Measurements from ENCODE around the gene ATP1A4. TPM values are rescaled to one million over a fixed set of nuclear protein-coding genes. Genes with fewer than 3 reads are reported as not detected.

ATP1A4 gene
- total and polyA plus RNA-seq, 2 of the 13 experiments (the other 11 are each of a cell fraction or from before 2014, with no cell fraction given), result not detected

GRCh38 chr1:160164121-160164520, 12.7 kb downstream of the ATP1A4 start:
- H2AFZ ChIP-seq (ENCODE audit: low read length), result no peak overlapping the region
- ChIA-PET CTCF (ENCODE audit: low intra/inter-chr PET ratio, low total read pairs) (interaction anchor here (1.1 to 2.0 kb wide), 2 partner anchors 56 to 63 kb away, joined by 3 to 15 read pairs; no protein-coding TSS in a partner anchor), POLR2A (no interaction called here)
- H3K27ac ChIP-seq (ENCODE audit: extremely low read length, insufficient read depth, low read length), result no peak overlapping the region
- no peaks in the 10 kb centered on the region for H3K9me3 ChIP-seq (ENCODE audit: low read length)
- H4K20me1 ChIP-seq (ENCODE audit: insufficient read depth, low read length), result no peaks in the 10 kb centered on the region
- TF ChIP-seq THAP9 (CRISPR knock-in tag; IDR thresholded peaks at IDR 0.05; ENCODE audit: borderline replicate concordance) (no peak), ZNF292 (CRISPR knock-in tag; IDR thresholded peaks at IDR 0.05; ENCODE audit: borderline replicate concordance, low read depth) (no peak), ZBTB14 (CRISPR knock-in tag; IDR thresholded peaks at IDR 0.05) (no peak), SOX5 (CRISPR knock-in tag; IDR thresholded peaks at IDR 0.05; ENCODE audit: borderline replicate concordance) (no peak), KMT2B (CRISPR knock-in tag; IDR thresholded peaks at IDR 0.05) (no peak), REL (CRISPR knock-in tag; conservative IDR thresholded peaks at IDR 0.05) (no peak)
- in situ Hi-C loops (cut with HindIII; ENCODE audit: extremely low pct_ligation_motif_present, low pct_unique_long_range_greater_than_20kb), result no loop called here
- H3K4me1 ChIP-seq (ENCODE audit: insufficient read depth, low read length), result peaks cover 36% of the 10 kb centered on the region
- FAIRE-seq (no peak), ATAC-seq (no peak), DNase-seq (ENCODE audit: low spot score) (no peak)
- BruUV-seq (replicated peaks), result no TSS peak
- H3K4me3 ChIP-seq (replicated peaks in 1 of 3; ENCODE audit: insufficient read depth in 1 of 3, low read depth in 2 of 3, low read length in 3 of 3), result no peak overlapping the region
- H3K4me2 ChIP-seq (ENCODE audit: low read depth, low read length), result no peak overlapping the region
- H3K27me3 ChIP-seq (ENCODE audit: control insufficient read depth in 1 of 2, insufficient read depth in 2 of 2, low read length in 2 of 2), result peaks cover 0 to 13% of the 10 kb centered on the region in 2 experiments; a peak in 2 of 5 replicates
- no peaks in the 10 kb centered on the region for H3K79me2 ChIP-seq (ENCODE audit: insufficient read depth, low read length)
- no peaks in the 10 kb centered on the region for H3K36me3 ChIP-seq (replicated peaks in 1 of 2; ENCODE audit: control insufficient read depth in 1 of 2, insufficient read depth in 2 of 2, low read length in 2 of 2)
- intact Hi-C loops (cut with micrococcal nuclease; ENCODE audit: unreplicated experiment), result no loop called here
- 47% methylated on average over 10 of the region's 10 CpGs for whole genome bisulfite sequencing (ENCODE audit: low lambda C conversion rate)
- H3K9ac ChIP-seq (ENCODE audit: insufficient read depth, low read depth, low read length), result no peak overlapping the region

All from HepG2 (cell line).